Psoas muscle (tissue), 8 donors: Measurements from ENCODE around the gene NDUFB3. TPM values are rescaled to one million over a fixed set of nuclear protein-coding genes. Genes with fewer than 3 reads are reported as not detected.

ENCODE experiments used
- ATAC-seq, 4 donors: fragments of 200-7000 bp; cut with Tn5 transposase; one replicate each; pipeline ENCODE4 v1.9.1; 2020; ENCODE audit warnings: moderate library complexity in 3 of 4, mild to moderate bottlenecking in 2 of 4
- DNase-seq, 2 donors: peaks; one replicate each; pipeline ENCODE4 v3.0.0-alpha.2; 2020
- H3K27ac ChIP-seq: fragments of 200-600 bp; one replicate; pipeline ENCODE4 v1.8.0; 2022
- H3K27me3 ChIP-seq, 3 donors: fragments of 200-600 bp in 1 of 3; one replicate each; pipeline versions ENCODE4 v1.6.1 to v1.8.0; 2013 to 2022; ENCODE audit warnings: low read length in 2 of 3, mild to moderate bottlenecking in 2 of 3, moderate library complexity in 1 of 3; ENCODE audit not compliant: insufficient read depth in 3 of 3
- H3K36me3 ChIP-seq, 2 donors: fragments of 200-600 bp in 1 of 2; one replicate each; pipeline versions ENCODE4 v1.6.1 to v1.8.0; 2013 to 2022; ENCODE audit warnings: low read depth in 1 of 2, mild to moderate bottlenecking in 1 of 2, moderate library complexity in 1 of 2; ENCODE audit not compliant: insufficient read depth in 1 of 2
- H3K4me1 ChIP-seq: fragments of 200-600 bp; one replicate; pipeline ENCODE4 v1.8.0; 2022
- H3K4me3 ChIP-seq: fragments of 200-600 bp; one replicate; pipeline ENCODE4 v1.8.0; 2022; ENCODE audit warnings: mild to moderate bottlenecking
- H3K9me3 ChIP-seq: fragments of 200-600 bp; one replicate; pipeline ENCODE4 v1.8.0; 2022
- WGBS, 3 donors: extraction: QIAGEN DNeasy Blood & Tissue Kit; methylation state at CpG; one replicate each; pipeline versions ENCODE4 v1.1.6 to v1.1.7; 2013; 5-methylcytosine and 5-hydroxymethylcytosine counted together
- intact Hi-C, 2 donors: fragments of 100-400 bp; cut with DNase I; formaldehyde crosslinking; loops; one replicate each; pipeline versions ENCODE4 v1.11.0 to v1.14.2; 2022
- polyA plus RNA-seq, 3 donors: library from polyadenylated mRNA; stranded (reverse); fragments of 200-250 nt; gene quantifications; one replicate each; pipeline ENCODE4 v1.2.3, GENCODE V29; 2013
- total RNA-seq, 4 donors: library from RNA; stranded (reverse); fragmentation: NEBNext Ultra II Directional in 2 of 4; extraction: Animal tissue kit (Norgen Biotek cat#: 25700) in 2 of 4; gene quantifications; one replicate each; pipeline versions ENCODE4 v1.2.1 to v1.2.4, GENCODE V29; 2021 to 2023
- TF ChIP-seq, protein P1 (sequence below): fragments of 200-600 bp; IDR thresholded peaks from one replicate; pipeline ENCODE4 v1.8.0; 2022; ENCODE audit warnings: antibody characterized with exemption
- donor health status: healthy with polysubstance abuse.
- donor health status: DM: no; HTN: no; CAD: no; lungs with moderate emphysema.
- donor health status: Bipolar disorder and iron deficiency.
- donor health status: healthy.
- donor health status: DM: yes; HTN: yes; CAD: no.
- donor health status: DM: no; HTN: no; CAD: no.
- donor health status: DM: no; HTN: no; CAD: no.
- donor health status: DM: yes; HTN: yes; CAD: no.

NDUFB3 gene
- total and polyA plus RNA-seq, 7 donors, result 188 to 271 (median 255) TPM

DNA sequence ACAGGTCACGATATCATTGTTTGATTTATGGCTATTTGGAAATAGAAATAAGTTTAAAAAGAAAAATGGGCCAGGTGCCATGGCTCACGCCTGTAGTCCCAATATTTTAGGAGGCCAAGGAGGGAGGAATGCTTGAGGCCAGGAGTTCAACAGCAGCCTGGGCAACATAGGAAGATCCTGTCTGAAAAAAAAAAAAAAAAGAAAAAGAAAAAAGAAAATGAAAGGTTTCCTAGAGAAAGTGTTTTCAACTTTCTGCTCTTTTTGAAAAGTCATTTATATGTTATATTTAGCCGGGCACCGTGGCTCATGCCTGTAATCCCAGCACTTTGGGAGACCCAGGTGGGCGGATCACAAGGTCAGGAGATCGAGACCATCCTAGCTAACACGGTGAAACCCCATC, 3.2 kb downstream of the NDUFB3 start:
- Histone ChIP-seq H3K4me1 (peaks cover 35% of the 10 kb centered on the region), H3K9me3 (no peaks in the 10 kb centered on the region), H3K27me3 (no peaks in the 10 kb centered on the region), H3K4me3 (no peak overlapping the region), H3K36me3 (peaks cover 0 to 16% of the 10 kb centered on the region in 2 donors), H3K27ac (no peak overlapping the region)
- TF ChIP-seq, protein P1, sequence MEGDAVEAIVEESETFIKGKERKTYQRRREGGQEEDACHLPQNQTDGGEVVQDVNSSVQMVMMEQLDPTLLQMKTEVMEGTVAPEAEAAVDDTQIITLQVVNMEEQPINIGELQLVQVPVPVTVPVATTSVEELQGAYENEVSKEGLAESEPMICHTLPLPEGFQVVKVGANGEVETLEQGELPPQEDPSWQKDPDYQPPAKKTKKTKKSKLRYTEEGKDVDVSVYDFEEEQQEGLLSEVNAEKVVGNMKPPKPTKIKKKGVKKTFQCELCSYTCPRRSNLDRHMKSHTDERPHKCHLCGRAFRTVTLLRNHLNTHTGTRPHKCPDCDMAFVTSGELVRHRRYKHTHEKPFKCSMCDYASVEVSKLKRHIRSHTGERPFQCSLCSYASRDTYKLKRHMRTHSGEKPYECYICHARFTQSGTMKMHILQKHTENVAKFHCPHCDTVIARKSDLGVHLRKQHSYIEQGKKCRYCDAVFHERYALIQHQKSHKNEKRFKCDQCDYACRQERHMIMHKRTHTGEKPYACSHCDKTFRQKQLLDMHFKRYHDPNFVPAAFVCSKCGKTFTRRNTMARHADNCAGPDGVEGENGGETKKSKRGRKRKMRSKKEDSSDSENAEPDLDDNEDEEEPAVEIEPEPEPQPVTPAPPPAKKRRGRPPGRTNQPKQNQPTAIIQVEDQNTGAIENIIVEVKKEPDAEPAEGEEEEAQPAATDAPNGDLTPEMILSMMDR, result no peak
- DNase-seq (no peak), ATAC-seq (no peak)
- intact Hi-C loops, result loop anchor here (5.0 to 10.0 kb wide), 3 partner anchors 37 to 80 kb away; partner anchors contain the start of gene CFLAR (in 1 of the 2)
- 66 to 78% (median 69%) methylated on average over 7 of the region's 7 CpGs for WGBS, 3 donors

DNA sequence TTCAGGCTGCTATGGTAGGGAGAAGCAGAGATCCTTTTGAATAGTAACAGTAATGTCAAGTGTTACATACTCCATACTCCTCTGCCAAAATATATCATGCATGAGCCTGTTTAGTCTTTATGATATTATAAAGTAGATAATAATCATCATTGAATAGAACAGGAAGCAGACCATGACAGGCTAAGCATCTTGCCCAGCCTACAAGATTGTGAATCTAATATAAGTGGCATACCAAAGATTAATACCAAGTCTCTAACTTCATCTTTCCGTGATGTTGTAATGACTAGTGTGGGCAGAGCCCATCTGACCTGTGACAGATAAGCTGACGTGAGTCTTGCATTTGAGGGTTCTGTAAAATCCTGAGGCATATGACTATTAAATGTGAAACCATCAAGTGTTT, 13.1 kb downstream of the NDUFB3 start:
- TF ChIP-seq, protein P1, result no peak
- H3K4me1 ChIP-seq, result no peaks in the 10 kb centered on the region
- H3K9me3 ChIP-seq, result no peaks in the 10 kb centered on the region
- no peak overlapping the region for H3K4me3 ChIP-seq
- DNase-seq (no peak), ATAC-seq (no peak)
- H3K27ac ChIP-seq, result no peak overlapping the region
- peaks cover 2 to 97% of the 10 kb centered on the region in 2 donors for H3K36me3 ChIP-seq
- H3K27me3 ChIP-seq, result no peaks in the 10 kb centered on the region
- intact Hi-C loops, result no loop called here
- 75 to 93% (median 88%) methylated on average over 2 of the region's 2 CpGs for WGBS, 3 donors

DNA sequence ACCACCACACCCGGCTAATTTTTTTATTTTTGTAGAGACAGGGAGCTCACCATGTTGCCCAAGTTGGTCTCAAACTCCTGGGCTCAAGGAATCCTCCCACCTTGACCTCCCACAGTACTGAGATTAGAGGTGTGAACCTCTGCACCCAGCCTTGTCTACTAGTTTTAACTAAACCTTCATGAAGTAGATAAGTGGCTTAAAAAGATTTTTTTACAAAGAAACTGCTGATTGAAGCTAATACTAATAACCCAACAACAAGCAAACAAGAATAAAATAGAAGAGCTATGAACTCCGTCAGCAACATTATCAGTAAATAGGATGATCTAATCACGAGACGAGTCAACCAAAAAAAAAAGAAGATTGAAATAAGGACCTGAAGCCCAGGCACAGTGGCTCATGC, 18.8 kb downstream of the NDUFB3 start:
- 86 to 92% (median 88%) methylated on average over 4 of the region's 4 CpGs for WGBS, 3 donors
- DNase-seq (no peak), ATAC-seq (no peak)
- peaks cover 2 to 48% of the 10 kb centered on the region in 2 donors for H3K36me3 ChIP-seq
- no peak overlapping the region for H3K4me3 ChIP-seq
- H3K9me3 ChIP-seq, result no peaks in the 10 kb centered on the region
- H3K27me3 ChIP-seq, result no peaks in the 10 kb centered on the region
- no peaks in the 10 kb centered on the region for H3K4me1 ChIP-seq
- no peak overlapping the region for H3K27ac ChIP-seq
- intact Hi-C loops, result no loop called here
- TF ChIP-seq, protein P1, result no peak

DNA sequence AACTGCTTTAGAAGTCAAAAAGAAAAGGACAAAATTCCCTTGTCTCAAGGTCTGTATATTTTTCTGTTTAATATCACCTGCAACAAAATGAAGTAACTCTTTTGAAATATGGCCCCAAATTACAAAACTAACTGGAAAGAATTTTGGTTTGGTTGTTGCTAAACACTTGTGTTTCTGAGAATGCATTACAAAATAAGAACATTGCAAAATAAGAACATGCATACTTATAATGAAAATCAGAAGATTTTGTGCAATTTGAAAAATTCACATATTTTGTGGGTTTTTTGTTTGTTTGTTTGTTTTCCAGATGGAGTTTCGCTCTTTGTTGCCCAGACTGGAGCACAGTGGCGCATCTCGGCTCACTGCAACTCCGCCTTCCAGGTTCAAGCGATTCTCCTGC, 21.8 kb downstream of the NDUFB3 start:
- ATAC-seq (no peak), DNase-seq (no peak)
- H3K27ac ChIP-seq, result no peak overlapping the region
- peaks cover 0 to 18% of the 10 kb centered on the region in 2 donors for H3K36me3 ChIP-seq
- intact Hi-C loops, result no loop called here
- TF ChIP-seq, protein P1, result no peak
- H3K27me3 ChIP-seq, result no peaks in the 10 kb centered on the region
- no peaks in the 10 kb centered on the region for H3K9me3 ChIP-seq
- no peak overlapping the region for H3K4me3 ChIP-seq
- no peaks in the 10 kb centered on the region for H3K4me1 ChIP-seq
- WGBS, 3 donors, result 96 to 100% (median 98%) methylated on average over 5 of the region's 5 CpGs

DNA sequence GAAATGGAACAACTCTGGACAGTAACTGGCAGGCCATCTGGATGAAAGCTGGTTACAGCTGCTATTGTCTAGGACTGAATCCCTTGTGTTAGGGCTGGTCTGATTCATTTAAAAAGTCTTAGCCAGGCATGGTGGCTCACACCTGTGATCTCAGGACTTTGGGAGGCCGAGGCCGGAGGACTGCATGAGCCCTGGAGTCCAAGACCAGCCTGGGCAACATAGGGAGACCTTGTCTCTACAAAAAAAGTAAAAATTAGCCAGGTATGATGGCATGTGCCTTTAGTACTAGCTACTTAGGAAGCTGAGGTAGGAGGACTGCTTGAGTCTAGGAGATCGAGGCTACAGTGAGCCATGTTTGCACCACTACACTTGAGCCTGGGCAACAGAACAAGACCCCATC, 28.7 kb downstream of the NDUFB3 start:
- TF ChIP-seq, protein P1, result no peak
- DNase-seq (no peak), ATAC-seq (no peak)
- Histone ChIP-seq H3K36me3 (no peaks in the 10 kb centered on the region), H3K9me3 (no peaks in the 10 kb centered on the region), H3K4me3 (no peak overlapping the region), H3K4me1 (no peaks in the 10 kb centered on the region), H3K27me3 (no peaks in the 10 kb centered on the region), H3K27ac (no peak overlapping the region)
- WGBS, 3 donors, result 89 to 95% (median 90%) methylated on average over 3 of the region's 3 CpGs
- intact Hi-C loops, result no loop called here
